ENCODE results near the gene BLOC1S2.

DNA sequence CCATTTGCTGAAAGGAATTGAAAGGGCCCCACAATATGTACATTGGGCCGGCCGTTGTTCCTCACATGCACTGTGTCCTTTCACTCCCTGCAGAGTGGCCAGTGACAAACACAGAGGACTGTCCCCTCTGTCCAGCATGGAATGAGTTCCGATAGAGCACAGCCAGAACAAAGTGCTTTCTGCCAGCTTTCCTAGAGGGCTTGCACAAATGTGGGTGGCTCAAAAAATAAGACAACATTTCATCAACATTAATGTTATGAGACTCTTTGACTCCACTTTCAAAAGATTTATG, 41.2 kb upstream of the BLOC1S2 start:
- TF ChIP-seq, protein P1, sequence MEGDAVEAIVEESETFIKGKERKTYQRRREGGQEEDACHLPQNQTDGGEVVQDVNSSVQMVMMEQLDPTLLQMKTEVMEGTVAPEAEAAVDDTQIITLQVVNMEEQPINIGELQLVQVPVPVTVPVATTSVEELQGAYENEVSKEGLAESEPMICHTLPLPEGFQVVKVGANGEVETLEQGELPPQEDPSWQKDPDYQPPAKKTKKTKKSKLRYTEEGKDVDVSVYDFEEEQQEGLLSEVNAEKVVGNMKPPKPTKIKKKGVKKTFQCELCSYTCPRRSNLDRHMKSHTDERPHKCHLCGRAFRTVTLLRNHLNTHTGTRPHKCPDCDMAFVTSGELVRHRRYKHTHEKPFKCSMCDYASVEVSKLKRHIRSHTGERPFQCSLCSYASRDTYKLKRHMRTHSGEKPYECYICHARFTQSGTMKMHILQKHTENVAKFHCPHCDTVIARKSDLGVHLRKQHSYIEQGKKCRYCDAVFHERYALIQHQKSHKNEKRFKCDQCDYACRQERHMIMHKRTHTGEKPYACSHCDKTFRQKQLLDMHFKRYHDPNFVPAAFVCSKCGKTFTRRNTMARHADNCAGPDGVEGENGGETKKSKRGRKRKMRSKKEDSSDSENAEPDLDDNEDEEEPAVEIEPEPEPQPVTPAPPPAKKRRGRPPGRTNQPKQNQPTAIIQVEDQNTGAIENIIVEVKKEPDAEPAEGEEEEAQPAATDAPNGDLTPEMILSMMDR (IDR thresholded peaks at IDR 0.05), result no peak
- TF ChIP-seq POLR2A (IDR thresholded peaks at IDR 0.05), result no peak

All from tibial nerve (tissue), 3 donors.